ENCODE measurements around the gene RPS6KA2. TPM values are rescaled to one million over a fixed set of nuclear protein-coding genes. Genes with fewer than 3 reads are reported as not detected.

RPS6KA2 gene
- total RNA-seq, 1 experiment from 2014 or later, result 4.1 TPM

DNA sequence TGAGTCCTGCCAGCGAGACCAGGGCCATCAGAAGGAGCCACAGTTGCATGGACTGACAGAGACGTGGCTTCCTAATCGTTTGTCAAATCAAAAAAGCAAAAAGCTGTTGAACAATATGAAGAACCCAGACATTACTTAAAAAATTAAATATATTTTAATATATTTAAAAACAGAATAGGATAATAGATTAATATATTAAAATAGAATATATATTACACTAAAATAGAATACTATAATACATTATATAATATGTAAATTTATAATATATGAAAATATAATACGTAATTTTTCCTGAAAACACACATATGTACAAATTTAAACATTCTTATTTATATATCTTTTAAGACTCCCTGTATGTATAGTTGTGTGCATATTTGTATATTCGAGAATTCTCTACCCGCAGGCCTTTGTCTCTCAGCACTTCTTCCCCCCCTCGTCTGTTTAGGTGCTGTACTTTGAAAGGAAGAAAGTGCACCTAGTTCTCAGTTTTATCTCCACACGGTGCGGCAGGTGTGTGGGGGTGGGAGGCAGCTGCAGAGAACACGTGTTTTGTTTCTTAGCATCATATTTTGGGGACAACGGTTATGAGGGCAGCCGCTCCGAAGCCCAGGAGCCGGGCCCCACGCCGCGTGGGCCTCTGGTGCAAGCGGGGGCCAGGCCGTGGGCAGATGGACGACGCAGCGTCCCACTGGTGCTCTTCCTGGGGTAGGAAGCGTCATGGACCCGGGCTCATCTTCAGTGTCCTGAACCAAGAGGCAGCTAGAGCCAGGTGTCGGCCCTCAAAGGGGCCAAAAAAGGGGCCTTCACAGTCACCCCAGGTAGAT, 172.1 kb downstream of the RPS6KA2 start:
- POLR2A ChIA-PET, result no interaction called here
- CTCF ChIA-PET, result no interaction called here

DNA sequence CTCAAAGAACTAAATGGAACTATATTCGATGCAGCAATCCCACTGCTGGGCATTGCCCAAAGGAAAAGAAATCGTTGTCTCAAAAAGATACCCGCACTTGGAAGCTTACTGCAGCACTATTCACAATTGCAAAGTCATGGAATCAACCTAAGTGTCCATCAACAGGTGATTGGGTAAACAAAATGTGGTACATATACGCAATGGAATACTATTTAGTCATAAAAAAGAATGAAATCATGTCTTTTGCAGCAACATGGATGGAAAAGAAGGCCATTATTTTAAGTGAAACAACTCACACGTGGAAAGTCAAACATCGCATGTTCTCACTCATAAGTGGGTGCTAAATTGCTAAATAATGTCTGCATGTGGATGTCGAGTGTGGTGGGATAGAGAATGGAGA, 173.4 kb downstream of the RPS6KA2 start:
- H3K9me3 ChIP-seq (ENCODE audit: control insufficient read depth, insufficient read depth, low read depth, low read length), result no peaks in the 10 kb centered on the region
- no peak overlapping the region for H3K27ac ChIP-seq (ENCODE audit: low read length)
- intact Hi-C loops (cut with micrococcal nuclease; ENCODE audit: unreplicated experiment), result no loop called here
- no peaks in the 10 kb centered on the region for H3K4me1 ChIP-seq (ENCODE audit: control insufficient read depth, insufficient read depth, low read length)
- POLR2A ChIA-PET, result no interaction called here
- in situ Hi-C loops (cut with HindIII; ENCODE audit: low pct_unique_long_range_greater_than_20kb, low sequenced_read_pairs), result no loop called here
- H3K27me3 ChIP-seq (ENCODE audit: control insufficient read depth, insufficient read depth, low read length), result no peaks in the 10 kb centered on the region
- no peak overlapping the region for H3K4me3 ChIP-seq (ENCODE audit: low read depth in 2 of 2, low read length in 2 of 2)
- TF ChIP-seq SIN3A (IDR thresholded peaks at IDR 0.05; ENCODE audit: borderline replicate concordance, insufficient read depth, low read depth, low read length) (no peak), POLR2AphosphoS5 (IDR thresholded peaks at IDR 0.05; ENCODE audit: low read depth, low read length) (no peak)
- CTCF ChIA-PET, result no interaction called here
- DNase-seq (ENCODE audit: low read depth, low spot score) (no peak), ATAC-seq (no peak)
- H3K36me3 ChIP-seq (ENCODE audit: control insufficient read depth, insufficient read depth, low read length), result no peaks in the 10 kb centered on the region
- no TSS peak for BruUV-seq (replicated peaks)

More for the DNA sequence above, 172.1 kb downstream of the RPS6KA2 start:
- H3K9me3 ChIP-seq (ENCODE audit: control insufficient read depth, insufficient read depth, low read depth, low read length), result no peaks in the 10 kb centered on the region
- H3K4me3 ChIP-seq (ENCODE audit: low read depth in 2 of 2, low read length in 2 of 2), result no peak overlapping the region
- intact Hi-C loops (cut with micrococcal nuclease; ENCODE audit: unreplicated experiment) (no loop called here), in situ Hi-C loops (cut with HindIII; ENCODE audit: low pct_unique_long_range_greater_than_20kb, low sequenced_read_pairs) (no loop called here)
- no peaks in the 10 kb centered on the region for H3K27me3 ChIP-seq (ENCODE audit: control insufficient read depth, insufficient read depth, low read length)
- no peak overlapping the region for H3K27ac ChIP-seq (ENCODE audit: low read length)
- no TSS peak for BruUV-seq (replicated peaks)
- no peaks in the 10 kb centered on the region for H3K4me1 ChIP-seq (ENCODE audit: control insufficient read depth, insufficient read depth, low read length)
- H3K36me3 ChIP-seq (ENCODE audit: control insufficient read depth, insufficient read depth, low read length), result no peaks in the 10 kb centered on the region
- TF ChIP-seq CTCF (IDR thresholded peaks at IDR 0.05), result no peak
- no peak for TF ChIP-seq TCF7L2 (IDR thresholded peaks at IDR 0.05; ENCODE audit: low read depth, low read length)
- ATAC-seq (no peak), DNase-seq (ENCODE audit: low read depth, low spot score) (no peak)

DNA sequence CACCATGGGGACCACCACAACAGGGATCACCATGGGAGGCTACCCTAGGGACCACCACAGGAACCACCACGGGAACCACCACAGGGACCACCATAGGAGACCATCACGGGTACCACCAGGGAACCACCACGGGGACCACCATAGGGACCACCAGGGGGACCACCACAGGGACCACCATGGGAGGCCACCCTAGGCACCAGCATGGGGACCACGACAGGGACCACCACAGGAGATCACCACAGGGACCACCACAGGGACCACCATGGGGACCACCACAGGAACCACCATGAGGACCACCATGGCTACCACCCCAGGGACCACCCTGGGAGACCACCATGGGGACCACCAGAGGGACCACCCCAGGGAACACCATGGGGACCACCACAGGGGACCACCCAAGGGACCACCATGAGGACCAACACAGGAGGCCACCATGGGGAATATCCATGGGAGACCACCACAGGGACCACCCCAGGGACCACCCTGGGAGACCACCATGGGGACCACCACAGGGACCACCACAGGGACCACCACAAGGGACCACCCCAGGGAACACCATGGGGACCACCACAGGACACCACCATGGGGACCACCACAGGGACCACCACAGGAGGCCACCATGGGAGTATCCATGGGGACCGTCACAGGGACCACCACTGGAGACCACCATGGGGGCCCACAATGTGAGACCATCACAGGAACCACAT, 176.7 kb downstream of the RPS6KA2 start:
- Histone ChIP-seq H3K36me3 (ENCODE audit: control insufficient read depth, insufficient read depth, low read length) (no peaks in the 10 kb centered on the region), H3K4me1 (ENCODE audit: control insufficient read depth, insufficient read depth, low read length) (no peaks in the 10 kb centered on the region), H3K27ac (ENCODE audit: low read length) (no peak overlapping the region), H3K9me3 (ENCODE audit: control insufficient read depth, insufficient read depth, low read depth, low read length) (no peaks in the 10 kb centered on the region), H3K4me3 (ENCODE audit: low read depth in 2 of 2, low read length in 2 of 2) (no peak overlapping the region), H3K27me3 (ENCODE audit: control insufficient read depth, insufficient read depth, low read length) (no peaks in the 10 kb centered on the region)
- intact Hi-C loops (cut with micrococcal nuclease; ENCODE audit: unreplicated experiment) (no loop called here), in situ Hi-C loops (cut with HindIII; ENCODE audit: low pct_unique_long_range_greater_than_20kb, low sequenced_read_pairs) (no loop called here)
- DNase-seq (ENCODE audit: low read depth, low spot score) (no peak), ATAC-seq (no peak)
- ChIA-PET POLR2A (no interaction called here), CTCF (no interaction called here)
- TF ChIP-seq TCF7L2 (IDR thresholded peaks at IDR 0.05; ENCODE audit: low read depth, low read length) (no peak), CTCF (IDR thresholded peaks at IDR 0.05) (no peak), POLR2AphosphoS5 (IDR thresholded peaks at IDR 0.05; ENCODE audit: low read depth, low read length) (no peak), SIN3A (IDR thresholded peaks at IDR 0.05; ENCODE audit: borderline replicate concordance, insufficient read depth, low read depth, low read length) (no peak)
- TF ChIP-seq, protein P1, sequence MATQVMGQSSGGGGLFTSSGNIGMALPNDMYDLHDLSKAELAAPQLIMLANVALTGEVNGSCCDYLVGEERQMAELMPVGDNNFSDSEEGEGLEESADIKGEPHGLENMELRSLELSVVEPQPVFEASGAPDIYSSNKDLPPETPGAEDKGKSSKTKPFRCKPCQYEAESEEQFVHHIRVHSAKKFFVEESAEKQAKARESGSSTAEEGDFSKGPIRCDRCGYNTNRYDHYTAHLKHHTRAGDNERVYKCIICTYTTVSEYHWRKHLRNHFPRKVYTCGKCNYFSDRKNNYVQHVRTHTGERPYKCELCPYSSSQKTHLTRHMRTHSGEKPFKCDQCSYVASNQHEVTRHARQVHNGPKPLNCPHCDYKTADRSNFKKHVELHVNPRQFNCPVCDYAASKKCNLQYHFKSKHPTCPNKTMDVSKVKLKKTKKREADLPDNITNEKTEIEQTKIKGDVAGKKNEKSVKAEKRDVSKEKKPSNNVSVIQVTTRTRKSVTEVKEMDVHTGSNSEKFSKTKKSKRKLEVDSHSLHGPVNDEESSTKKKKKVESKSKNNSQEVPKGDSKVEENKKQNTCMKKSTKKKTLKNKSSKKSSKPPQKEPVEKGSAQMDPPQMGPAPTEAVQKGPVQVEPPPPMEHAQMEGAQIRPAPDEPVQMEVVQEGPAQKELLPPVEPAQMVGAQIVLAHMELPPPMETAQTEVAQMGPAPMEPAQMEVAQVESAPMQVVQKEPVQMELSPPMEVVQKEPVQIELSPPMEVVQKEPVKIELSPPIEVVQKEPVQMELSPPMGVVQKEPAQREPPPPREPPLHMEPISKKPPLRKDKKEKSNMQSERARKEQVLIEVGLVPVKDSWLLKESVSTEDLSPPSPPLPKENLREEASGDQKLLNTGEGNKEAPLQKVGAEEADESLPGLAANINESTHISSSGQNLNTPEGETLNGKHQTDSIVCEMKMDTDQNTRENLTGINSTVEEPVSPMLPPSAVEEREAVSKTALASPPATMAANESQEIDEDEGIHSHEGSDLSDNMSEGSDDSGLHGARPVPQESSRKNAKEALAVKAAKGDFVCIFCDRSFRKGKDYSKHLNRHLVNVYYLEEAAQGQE (IDR thresholded peaks at IDR 0.05; ENCODE audit: insufficient read depth in 1 of 2, low read depth in 2 of 2, low read length in 1 of 2), result no peak
- BruUV-seq (replicated peaks), result no TSS peak

All from Panc1 (cell line).